ENCODE results near the gene FMNL2. TPM values are rescaled to one million over a fixed set of nuclear protein-coding genes. Genes with fewer than 3 reads are reported as not detected.

Gene FMNL2
- total and polyA plus RNA-seq, 8 donors: 7.8 to 100.0 (median 36.5) TPM

DNA sequence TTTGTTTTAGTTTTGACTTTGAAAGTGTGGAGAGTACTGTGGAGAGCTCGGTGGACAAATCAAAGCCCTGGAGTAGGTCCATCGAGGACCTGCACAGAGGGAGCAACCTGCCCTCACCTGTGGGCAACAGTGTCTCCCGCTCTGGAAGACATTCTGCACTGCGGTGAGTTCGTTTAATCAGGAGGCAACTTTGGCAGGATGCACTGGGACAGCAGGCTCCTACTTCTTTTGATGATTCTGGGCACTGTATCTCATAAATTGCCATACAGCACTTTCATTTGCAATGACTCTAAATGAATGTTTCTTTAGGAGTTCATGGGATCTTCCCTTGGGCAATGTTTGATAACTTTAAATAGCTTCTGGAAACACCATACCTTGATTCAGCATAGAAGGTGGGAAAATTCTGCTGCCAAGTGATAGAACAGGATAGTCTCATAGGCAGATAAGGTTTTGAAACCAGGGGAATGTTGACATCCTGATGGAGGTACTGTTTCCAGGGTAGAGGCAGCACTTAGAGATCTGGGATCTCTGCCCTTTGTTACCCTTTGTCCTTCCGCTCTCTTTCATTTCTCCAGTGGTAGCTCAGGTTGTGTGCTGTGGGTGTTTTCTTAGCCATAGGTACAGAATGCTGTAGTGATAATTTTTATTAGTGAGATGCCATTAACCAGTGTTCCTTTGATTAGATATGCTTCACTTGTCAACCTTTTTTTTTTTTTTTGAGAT is 226.1 kb downstream of the FMNL2 start:
- Histone ChIP-seq H3K9me3 (no peaks in the 10 kb centered on the region), H3K4me3 (no peak overlapping the region), H3K27me3 (no peaks in the 10 kb centered on the region), H3K4me1 (peaks cover 0 to 18% (median 2%) of the 10 kb centered on the region in 4 donors), H3K27ac (no peak overlapping the region), H3K36me3 (peaks cover 0 to 16% (median 13%) of the 10 kb centered on the region in 4 donors)
- intact Hi-C loops (cut with DNase I; ENCODE audit: low total_unique reads): no loop called here
- no peak for TF ChIP-seq POLR2A (IDR thresholded peaks at IDR 0.05)
- TF ChIP-seq, protein P1, sequence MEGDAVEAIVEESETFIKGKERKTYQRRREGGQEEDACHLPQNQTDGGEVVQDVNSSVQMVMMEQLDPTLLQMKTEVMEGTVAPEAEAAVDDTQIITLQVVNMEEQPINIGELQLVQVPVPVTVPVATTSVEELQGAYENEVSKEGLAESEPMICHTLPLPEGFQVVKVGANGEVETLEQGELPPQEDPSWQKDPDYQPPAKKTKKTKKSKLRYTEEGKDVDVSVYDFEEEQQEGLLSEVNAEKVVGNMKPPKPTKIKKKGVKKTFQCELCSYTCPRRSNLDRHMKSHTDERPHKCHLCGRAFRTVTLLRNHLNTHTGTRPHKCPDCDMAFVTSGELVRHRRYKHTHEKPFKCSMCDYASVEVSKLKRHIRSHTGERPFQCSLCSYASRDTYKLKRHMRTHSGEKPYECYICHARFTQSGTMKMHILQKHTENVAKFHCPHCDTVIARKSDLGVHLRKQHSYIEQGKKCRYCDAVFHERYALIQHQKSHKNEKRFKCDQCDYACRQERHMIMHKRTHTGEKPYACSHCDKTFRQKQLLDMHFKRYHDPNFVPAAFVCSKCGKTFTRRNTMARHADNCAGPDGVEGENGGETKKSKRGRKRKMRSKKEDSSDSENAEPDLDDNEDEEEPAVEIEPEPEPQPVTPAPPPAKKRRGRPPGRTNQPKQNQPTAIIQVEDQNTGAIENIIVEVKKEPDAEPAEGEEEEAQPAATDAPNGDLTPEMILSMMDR (IDR thresholded peaks at IDR 0.05): no peak
- no peak for TF ChIP-seq POLR2AphosphoS5 (IDR thresholded peaks at IDR 0.05)
- no peak for TF ChIP-seq EP300 (IDR thresholded peaks at IDR 0.05)
- 86 to 97% (median 94%) methylated on average over 6 of the region's 6 CpGs for WGBS, 5 donors
- no peak for DNase-seq

DNA sequence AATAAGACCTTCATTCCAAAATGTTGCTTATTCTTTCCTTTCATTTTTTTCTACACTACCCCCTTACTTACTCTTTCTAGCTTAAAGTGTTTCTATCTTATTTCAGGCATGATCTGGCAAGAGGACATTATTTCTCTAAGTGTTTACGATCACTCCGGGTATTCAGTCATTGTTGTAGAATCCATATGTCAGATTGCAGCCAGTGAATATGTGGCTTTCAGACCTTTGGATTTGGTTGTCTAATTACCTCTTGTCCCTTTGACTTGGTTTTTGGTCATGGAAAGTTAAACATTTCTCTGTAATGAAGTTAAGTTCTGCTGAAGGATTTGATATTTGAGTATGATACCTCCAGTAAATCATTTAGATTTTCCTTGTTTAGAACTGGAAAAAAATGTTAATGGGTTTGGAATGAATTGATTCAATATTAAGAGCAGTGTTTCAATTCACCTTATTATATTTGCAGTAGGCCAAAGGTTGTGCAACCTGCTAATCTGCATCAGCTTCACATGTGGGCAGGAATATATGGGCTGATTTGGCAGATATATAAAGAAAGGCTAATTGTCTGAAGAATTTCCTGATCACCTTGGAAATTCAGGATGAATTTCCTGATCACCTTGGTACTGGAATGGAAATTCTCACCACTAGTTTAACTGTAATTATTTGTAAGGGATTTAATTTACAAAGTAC is 227.4 kb downstream of the FMNL2 start:
- Histone ChIP-seq H3K36me3 (peaks cover 0 to 16% (median 13%) of the 10 kb centered on the region in 4 donors), H3K9me3 (no peaks in the 10 kb centered on the region), H3K4me1 (peaks cover 0 to 18% (median 2%) of the 10 kb centered on the region in 4 donors), H3K27ac (no peak overlapping the region), H3K27me3 (no peaks in the 10 kb centered on the region), H3K4me3 (no peak overlapping the region)
- DNase-seq: no peak
- intact Hi-C loops (cut with DNase I; ENCODE audit: low total_unique reads): no loop called here
- no peak for TF ChIP-seq POLR2AphosphoS5 (IDR thresholded peaks at IDR 0.05)
- no peak for TF ChIP-seq EP300 (IDR thresholded peaks at IDR 0.05)
- TF ChIP-seq POLR2A (IDR thresholded peaks at IDR 0.05): no peak
- TF ChIP-seq, protein P1 (IDR thresholded peaks at IDR 0.05): no peak
- whole genome bisulfite sequencing, 5 donors: 36 to 63% (median 53%) methylated on average over 2 of the region's 2 CpGs

DNA sequence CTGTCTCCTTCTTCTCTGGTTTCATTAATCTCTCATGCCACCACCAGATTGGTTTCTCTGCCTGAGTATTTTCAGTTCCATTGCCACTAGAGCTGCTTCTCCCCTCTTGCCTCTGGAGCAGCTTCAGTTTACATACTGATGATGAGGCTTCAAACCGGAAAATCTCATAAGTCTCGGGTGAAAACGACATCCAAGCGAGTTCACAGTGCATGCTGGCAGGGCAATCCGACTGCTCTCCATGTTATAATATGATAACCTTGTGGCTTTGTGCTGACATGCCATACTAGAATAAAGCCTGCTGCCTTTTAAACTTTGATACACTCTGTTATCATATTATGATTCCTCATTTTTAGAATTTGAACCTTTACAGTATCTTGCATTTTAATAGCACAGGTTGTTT is 228.8 kb downstream of the FMNL2 start:
- Histone ChIP-seq H3K4me1 (peaks cover 0 to 18% (median 2%) of the 10 kb centered on the region in 4 donors), H3K9me3 (no peaks in the 10 kb centered on the region), H3K4me3 (no peak overlapping the region), H3K27me3 (no peaks in the 10 kb centered on the region), H3K36me3 (peaks cover 0 to 16% (median 12%) of the 10 kb centered on the region in 4 donors), H3K27ac (no peak overlapping the region)
- TF ChIP-seq POLR2A (IDR thresholded peaks at IDR 0.05) (no peak), POLR2AphosphoS5 (IDR thresholded peaks at IDR 0.05) (no peak), EP300 (IDR thresholded peaks at IDR 0.05) (no peak)
- TF ChIP-seq, protein P1 (IDR thresholded peaks at IDR 0.05): no peak
- DNase-seq: no peak
- 32 to 73% (median 47%) methylated on average over 5 of the region's 5 CpGs for WGBS, 5 donors
- intact Hi-C loops (cut with DNase I; ENCODE audit: low total_unique reads): no loop called here

DNA sequence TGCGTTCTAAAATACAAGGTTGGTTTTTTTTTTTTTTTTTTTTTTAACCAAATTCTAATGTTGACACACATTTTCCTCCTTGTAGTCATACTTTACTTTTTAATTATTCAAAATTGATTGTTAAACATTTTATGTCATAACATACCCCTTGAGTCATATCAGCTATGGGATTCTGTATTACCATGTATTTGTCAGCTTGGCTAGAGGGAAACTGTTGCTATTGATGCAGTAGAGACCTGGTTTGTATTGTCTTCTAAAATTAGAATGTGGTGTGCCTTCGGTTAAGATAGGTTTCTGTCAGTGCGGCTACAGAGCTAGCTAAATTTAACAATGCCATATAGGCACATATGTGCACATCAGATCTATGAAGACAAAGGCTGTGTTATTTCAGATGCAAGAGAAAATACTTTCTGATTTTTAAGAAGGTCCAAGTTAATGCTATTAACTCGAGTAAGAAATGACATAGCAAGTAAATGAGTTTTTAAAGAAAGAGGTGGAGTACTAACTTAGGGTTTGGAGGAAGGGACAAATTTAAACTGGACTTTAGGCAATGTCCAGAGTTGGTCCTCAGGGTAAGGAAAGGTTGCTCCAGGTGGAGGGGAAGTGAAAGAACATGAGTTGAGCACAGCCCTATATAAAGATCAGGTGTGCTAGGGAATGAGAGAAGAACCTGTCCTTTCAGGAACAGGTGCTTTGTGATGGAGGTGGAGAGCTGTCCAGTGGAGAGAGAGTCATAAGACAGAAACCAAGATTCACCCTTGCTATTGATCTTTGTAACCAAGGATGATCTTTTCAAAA is 230.0 kb downstream of the FMNL2 start:
- Histone ChIP-seq H3K27me3 (no peaks in the 10 kb centered on the region), H3K4me1 (peaks cover 0 to 18% (median 2%) of the 10 kb centered on the region in 4 donors), H3K9me3 (no peaks in the 10 kb centered on the region), H3K4me3 (no peak overlapping the region), H3K27ac (no peak overlapping the region), H3K36me3 (peaks cover 0 to 8% (median 5%) of the 10 kb centered on the region in 4 donors)
- DNase-seq: no peak
- no peak for TF ChIP-seq POLR2AphosphoS5 (IDR thresholded peaks at IDR 0.05)
- TF ChIP-seq EP300 (IDR thresholded peaks at IDR 0.05): no peak
- TF ChIP-seq, protein P1 (IDR thresholded peaks at IDR 0.05): no peak
- 88 to 94% (median 91%) methylated on average over 4 of the region's 4 CpGs for WGBS, 5 donors
- intact Hi-C loops (cut with DNase I; ENCODE audit: low total_unique reads): no loop called here

All from stomach (tissue), 9 donors.